Measurements from ENCODE around the gene C1QL4.

DNA sequence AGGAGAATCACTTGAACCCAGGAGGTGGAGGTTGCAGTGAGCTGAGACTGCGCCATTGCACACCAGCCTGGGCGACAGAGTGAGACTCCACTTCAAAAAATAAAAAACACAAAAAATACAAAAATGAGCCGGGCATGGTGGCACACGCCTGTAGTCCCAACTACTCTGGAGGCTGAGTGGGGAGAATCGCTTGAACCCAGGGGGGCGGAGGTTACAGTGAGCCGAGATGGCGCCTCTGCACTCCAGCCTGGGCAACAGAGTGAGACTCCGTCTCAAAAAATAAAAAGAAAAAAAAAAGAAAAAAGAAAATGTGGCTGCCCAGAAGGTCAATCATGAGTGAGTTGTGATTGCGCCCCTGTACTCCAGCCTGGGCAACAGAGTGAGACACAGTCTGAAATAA, 18.9 kb upstream of the C1QL4 start:
- TF ChIP-seq, protein P1, sequence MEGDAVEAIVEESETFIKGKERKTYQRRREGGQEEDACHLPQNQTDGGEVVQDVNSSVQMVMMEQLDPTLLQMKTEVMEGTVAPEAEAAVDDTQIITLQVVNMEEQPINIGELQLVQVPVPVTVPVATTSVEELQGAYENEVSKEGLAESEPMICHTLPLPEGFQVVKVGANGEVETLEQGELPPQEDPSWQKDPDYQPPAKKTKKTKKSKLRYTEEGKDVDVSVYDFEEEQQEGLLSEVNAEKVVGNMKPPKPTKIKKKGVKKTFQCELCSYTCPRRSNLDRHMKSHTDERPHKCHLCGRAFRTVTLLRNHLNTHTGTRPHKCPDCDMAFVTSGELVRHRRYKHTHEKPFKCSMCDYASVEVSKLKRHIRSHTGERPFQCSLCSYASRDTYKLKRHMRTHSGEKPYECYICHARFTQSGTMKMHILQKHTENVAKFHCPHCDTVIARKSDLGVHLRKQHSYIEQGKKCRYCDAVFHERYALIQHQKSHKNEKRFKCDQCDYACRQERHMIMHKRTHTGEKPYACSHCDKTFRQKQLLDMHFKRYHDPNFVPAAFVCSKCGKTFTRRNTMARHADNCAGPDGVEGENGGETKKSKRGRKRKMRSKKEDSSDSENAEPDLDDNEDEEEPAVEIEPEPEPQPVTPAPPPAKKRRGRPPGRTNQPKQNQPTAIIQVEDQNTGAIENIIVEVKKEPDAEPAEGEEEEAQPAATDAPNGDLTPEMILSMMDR (IDR thresholded peaks at IDR 0.05) = no peak
- TF ChIP-seq NR3C1 (IDR thresholded peaks at IDR 0.05) = no peak
- TF ChIP-seq KDM5A (IDR thresholded peaks at IDR 0.05) = no peak
- TF ChIP-seq, protein P2, sequence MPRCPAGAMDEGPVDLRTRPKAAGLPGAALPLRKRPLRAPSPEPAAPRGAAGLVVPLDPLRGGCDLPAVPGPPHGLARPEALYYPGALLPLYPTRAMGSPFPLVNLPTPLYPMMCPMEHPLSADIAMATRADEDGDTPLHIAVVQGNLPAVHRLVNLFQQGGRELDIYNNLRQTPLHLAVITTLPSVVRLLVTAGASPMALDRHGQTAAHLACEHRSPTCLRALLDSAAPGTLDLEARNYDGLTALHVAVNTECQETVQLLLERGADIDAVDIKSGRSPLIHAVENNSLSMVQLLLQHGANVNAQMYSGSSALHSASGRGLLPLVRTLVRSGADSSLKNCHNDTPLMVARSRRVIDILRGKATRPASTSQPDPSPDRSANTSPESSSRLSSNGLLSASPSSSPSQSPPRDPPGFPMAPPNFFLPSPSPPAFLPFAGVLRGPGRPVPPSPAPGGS (IDR thresholded peaks at IDR 0.05) = no peak
- TF ChIP-seq NFE2L2 (conservative IDR thresholded peaks at IDR 0.05; ENCODE audit: low read length) = no peak
- no peak for TF ChIP-seq PHF8 (IDR thresholded peaks at IDR 0.05; ENCODE audit: borderline replicate concordance, low read depth)
- no peak for TF ChIP-seq POLR2A (IDR thresholded peaks at IDR 0.05; ENCODE audit: low read length)
- TF ChIP-seq POLR2AphosphoS2 (conservative IDR thresholded peaks at IDR 0.05; ENCODE audit: low read length) = no peak
- no peak for TF ChIP-seq EP300 (IDR thresholded peaks at IDR 0.05)
- TF ChIP-seq BHLHE40 (IDR thresholded peaks at IDR 0.05; ENCODE audit: low read depth, low read length) = no peak
- TF ChIP-seq MAFK (IDR thresholded peaks at IDR 0.05; ENCODE audit: partially characterized antibody) = no peak
- no peak for TF ChIP-seq JUNB (IDR thresholded peaks at IDR 0.05)
- TF ChIP-seq RAD21 (conservative IDR thresholded peaks at IDR 0.05 in 1 of 2, IDR thresholded peaks at IDR 0.05 in 1 of 2) = no peak
- TF ChIP-seq, protein P3, sequence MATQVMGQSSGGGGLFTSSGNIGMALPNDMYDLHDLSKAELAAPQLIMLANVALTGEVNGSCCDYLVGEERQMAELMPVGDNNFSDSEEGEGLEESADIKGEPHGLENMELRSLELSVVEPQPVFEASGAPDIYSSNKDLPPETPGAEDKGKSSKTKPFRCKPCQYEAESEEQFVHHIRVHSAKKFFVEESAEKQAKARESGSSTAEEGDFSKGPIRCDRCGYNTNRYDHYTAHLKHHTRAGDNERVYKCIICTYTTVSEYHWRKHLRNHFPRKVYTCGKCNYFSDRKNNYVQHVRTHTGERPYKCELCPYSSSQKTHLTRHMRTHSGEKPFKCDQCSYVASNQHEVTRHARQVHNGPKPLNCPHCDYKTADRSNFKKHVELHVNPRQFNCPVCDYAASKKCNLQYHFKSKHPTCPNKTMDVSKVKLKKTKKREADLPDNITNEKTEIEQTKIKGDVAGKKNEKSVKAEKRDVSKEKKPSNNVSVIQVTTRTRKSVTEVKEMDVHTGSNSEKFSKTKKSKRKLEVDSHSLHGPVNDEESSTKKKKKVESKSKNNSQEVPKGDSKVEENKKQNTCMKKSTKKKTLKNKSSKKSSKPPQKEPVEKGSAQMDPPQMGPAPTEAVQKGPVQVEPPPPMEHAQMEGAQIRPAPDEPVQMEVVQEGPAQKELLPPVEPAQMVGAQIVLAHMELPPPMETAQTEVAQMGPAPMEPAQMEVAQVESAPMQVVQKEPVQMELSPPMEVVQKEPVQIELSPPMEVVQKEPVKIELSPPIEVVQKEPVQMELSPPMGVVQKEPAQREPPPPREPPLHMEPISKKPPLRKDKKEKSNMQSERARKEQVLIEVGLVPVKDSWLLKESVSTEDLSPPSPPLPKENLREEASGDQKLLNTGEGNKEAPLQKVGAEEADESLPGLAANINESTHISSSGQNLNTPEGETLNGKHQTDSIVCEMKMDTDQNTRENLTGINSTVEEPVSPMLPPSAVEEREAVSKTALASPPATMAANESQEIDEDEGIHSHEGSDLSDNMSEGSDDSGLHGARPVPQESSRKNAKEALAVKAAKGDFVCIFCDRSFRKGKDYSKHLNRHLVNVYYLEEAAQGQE (IDR thresholded peaks at IDR 0.05) = no peak
